NT2/D1 (cell line): ENCODE data around the gene CCDC13.

Source experiments
- SUZ12 ChIP-seq: IDR thresholded peaks from 2 replicates; pipeline ENCODE4 v1.6.1; 2011; ENCODE audit not compliant: insufficient read length, insufficient read depth; ENCODE audit errors: extremely low read depth
- YY1 ChIP-seq: IDR thresholded peaks from 2 replicates; pipeline ENCODE4 v1.6.1; 2011; ENCODE audit not compliant: insufficient read length, insufficient read depth
- ZNF274 ChIP-seq: IDR thresholded peaks from 2 replicates; pipeline ENCODE4 v1.6.1; 2011; ENCODE audit warnings: mild to moderate bottlenecking, low read depth, low read length

DNA sequence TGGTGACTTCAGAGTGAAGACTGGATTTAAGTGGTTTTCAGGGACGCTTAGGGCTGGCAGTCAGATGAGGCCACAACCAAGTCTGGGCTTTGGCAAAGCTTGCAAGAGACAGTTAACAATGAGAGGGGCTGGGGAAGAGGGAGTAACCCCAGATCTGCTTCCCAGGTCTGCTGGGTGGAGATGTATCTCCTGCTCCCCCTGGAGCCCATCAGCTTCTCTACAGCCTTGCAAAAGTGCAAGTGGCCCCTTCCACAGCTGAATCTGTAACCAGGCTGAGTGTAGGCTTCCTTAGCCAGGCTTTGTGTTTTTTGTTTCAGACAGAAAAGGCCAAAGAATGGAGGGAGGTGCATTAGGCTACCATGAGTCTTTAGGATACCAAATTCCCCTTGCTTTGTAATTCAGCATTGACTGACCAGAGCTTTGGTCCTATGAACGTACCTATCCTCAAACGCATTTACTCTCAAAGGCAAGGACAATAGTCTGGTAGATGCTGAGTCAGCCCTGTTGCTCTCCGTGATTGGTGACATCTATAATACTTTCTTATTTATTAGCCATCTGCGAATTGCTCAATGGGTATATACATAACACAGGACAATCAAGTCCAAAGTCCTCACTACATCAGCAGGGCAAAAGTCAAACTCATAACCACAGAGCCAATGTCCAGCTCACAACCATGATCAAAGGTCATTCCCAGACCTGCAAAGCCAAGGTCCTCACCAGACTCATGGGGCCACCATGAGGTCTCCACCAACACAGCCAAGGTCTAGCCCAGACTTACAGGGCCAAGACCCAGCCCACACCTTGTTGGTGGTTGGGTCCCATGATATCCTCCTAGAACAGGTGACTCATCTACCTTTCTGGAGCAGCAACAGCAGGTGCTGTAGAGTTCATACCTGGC, 17.1 kb downstream of the CCDC13 start:
- TF ChIP-seq YY1 (no peak), SUZ12 (no peak), ZNF274 (no peak)
